GM18511 (cell line): ENCODE measurements around the gene HPS1.

ENCODE experiments used
- ATAC-seq: cut with Tn5 transposase; IDR thresholded peaks from one replicate; pipeline ENCODE4 v1.9.1; 2021; ENCODE audit warnings: mild to moderate bottlenecking, moderate library complexity; ENCODE audit not compliant: unreplicated experiment

Gene HPS1

GRCh38 chr10:98415731-98416119 is 31.0 kb downstream of the HPS1 start:
- ATAC-seq = no peak

- ATAC-seq = peak; percentile 57
Observed at GRCh38 chr10:98414932-98415730, 31.6 kb downstream of the HPS1 start, which contains the start of gene PYROXD2. Gene PYROXD2 (minus strand): TSS chr10:98415182. CDS start chr10:98415135, 47 bp downstream.

- ATAC-seq = no peak
Observed at GRCh38 chr10:98414578-98414931, 32.2 kb downstream of the HPS1 start.

- no peak for ATAC-seq
Observed at GRCh38 chr10:98411768-98412167, 35.0 kb downstream of the HPS1 start.

GRCh38 chr10:98411166-98411565 is 35.6 kb downstream of the HPS1 start:
- ATAC-seq = no peak

- ATAC-seq = no peak
Observed at GRCh38 chr10:98410759-98411158, 36.0 kb downstream of the HPS1 start.

- no peak for ATAC-seq
Observed at GRCh38 chr10:98410135-98410743, 36.5 kb downstream of the HPS1 start.

GRCh38 chr10:98408799-98409198 is 37.9 kb downstream of the HPS1 start:
- ATAC-seq = no peak

GRCh38 chr10:98407744-98408241 is 38.9 kb downstream of the HPS1 start:
- ATAC-seq = no peak

- ATAC-seq = no peak
Observed at GRCh38 chr10:98407017-98407743, 39.6 kb downstream of the HPS1 start.

GRCh38 chr10:98405422-98405821 is 41.3 kb downstream of the HPS1 start:
- no peak for ATAC-seq

- ATAC-seq = peak; percentile 67
Observed at GRCh38 chr10:98404571-98405359, 42.0 kb downstream of the HPS1 start.

- ATAC-seq = no peak
Observed at GRCh38 chr10:98403812-98404504, 42.8 kb downstream of the HPS1 start.

- ATAC-seq = no peak
Observed at GRCh38 chr10:98402931-98403718, 43.6 kb downstream of the HPS1 start.

GRCh38 chr10:98402478-98402877 is 44.3 kb downstream of the HPS1 start:
- ATAC-seq = no peak

GRCh38 chr10:98400482-98400881 is 46.3 kb downstream of the HPS1 start:
- no peak for ATAC-seq

GRCh38 chr10:98399784-98400183 is 47.0 kb downstream of the HPS1 start:
- ATAC-seq = no peak

GRCh38 chr10:98397089-98397600 is 49.6 kb downstream of the HPS1 start:
- no peak for ATAC-seq
